HFF-Myc (cell line): ENCODE results near the gene LBX1.

Experiments
- DNase-seq: peaks from one replicate; pipeline ENCODE4 v3.0.0-alpha.2; 2011; ENCODE audit warnings: low read depth; ENCODE audit errors: extremely low read depth
- H3K4me3 ChIP-seq: replicated peaks from 2 replicates; pipeline ENCODE4 v1.5.1; 2011; ENCODE audit warnings: low read depth, mild to moderate bottlenecking, control low read depth, low read length
- TF ChIP-seq, protein P1 (sequence below): IDR thresholded peaks from 2 replicates; pipeline ENCODE4 v1.5.1; 2012; ENCODE audit warnings: mild to moderate bottlenecking, low read depth, low read length, control low read depth; ENCODE audit errors: missing control alignments

LBX1 gene

DNA sequence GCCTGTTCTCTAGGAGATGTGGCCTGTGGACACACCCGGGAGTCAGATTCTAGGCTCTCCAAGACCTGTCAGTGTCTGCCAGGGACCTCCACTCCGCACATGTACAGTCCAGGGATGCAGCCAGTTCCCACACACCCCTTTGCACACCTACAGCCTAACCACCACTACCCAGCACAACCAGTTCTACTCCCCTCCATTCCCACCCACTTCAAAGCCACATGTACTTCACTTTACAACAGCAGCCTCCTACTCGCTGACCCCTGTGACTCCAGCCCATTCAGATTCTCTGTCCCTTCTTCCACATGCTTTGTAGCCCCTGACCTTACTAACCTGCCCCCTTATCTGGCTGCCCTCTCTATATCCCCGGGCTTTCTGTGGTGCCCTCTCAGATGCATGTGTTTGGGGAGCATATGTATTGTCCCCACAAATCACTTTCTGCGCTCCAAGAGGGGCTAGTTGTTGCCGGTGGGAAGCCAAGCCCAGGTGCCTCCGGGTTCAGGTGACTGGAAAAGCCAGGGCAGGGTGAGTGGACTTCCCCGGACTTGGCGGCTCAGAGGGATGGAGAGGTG is 7.2 kb downstream of the LBX1 start:
- TF ChIP-seq, protein P1, sequence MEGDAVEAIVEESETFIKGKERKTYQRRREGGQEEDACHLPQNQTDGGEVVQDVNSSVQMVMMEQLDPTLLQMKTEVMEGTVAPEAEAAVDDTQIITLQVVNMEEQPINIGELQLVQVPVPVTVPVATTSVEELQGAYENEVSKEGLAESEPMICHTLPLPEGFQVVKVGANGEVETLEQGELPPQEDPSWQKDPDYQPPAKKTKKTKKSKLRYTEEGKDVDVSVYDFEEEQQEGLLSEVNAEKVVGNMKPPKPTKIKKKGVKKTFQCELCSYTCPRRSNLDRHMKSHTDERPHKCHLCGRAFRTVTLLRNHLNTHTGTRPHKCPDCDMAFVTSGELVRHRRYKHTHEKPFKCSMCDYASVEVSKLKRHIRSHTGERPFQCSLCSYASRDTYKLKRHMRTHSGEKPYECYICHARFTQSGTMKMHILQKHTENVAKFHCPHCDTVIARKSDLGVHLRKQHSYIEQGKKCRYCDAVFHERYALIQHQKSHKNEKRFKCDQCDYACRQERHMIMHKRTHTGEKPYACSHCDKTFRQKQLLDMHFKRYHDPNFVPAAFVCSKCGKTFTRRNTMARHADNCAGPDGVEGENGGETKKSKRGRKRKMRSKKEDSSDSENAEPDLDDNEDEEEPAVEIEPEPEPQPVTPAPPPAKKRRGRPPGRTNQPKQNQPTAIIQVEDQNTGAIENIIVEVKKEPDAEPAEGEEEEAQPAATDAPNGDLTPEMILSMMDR, result no peak
- DNase-seq, result no peak
- H3K4me3 ChIP-seq, result no peak overlapping the region

DNA sequence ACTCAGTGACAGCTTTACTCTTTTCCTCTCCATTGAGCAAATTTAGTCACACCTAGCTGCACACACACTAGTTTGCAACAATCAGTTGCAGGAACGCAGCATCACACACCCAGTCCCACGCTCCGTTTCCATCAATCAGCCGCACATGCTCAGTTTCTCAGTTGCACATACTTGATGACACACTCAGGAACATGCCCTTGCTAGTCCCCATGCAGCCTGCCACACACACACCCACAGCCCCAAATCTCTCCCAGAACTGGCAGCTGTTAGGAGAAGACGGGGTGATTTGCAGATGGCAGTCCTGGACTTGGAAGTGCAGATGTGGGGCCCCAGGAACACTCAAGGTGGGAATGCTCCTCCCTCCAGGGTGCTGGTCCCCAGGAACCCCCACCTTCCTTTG is 7.7 kb downstream of the LBX1 start:
- H3K4me3 ChIP-seq, result no peak overlapping the region
- DNase-seq, result no peak
- TF ChIP-seq, protein P1, result no peak

DNA sequence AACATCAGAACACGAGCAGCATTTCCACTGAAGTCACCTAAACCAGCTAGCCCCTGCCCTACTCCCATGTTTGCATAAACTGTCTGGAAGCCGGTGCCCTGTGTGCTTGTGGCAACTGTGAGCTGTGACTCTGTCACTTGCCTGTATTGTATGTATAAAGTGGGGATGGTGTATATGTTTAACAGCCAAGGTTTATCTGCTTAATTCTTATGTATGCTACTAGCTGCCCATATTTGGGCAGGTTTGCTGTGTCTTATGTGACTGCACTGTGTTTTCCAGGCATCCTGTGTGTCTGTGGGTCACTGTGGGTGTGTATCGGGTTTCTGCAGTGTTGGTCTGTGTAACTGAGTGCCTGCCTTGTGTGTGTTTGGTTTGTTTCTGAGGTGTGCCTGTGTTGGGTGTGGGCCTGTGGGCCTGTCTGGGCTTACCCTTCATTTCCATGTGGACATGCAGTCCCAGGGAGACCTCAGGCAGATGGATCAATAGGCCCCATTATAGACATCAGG is 9.3 kb downstream of the LBX1 start:
- TF ChIP-seq, protein P1, result no peak

DNA sequence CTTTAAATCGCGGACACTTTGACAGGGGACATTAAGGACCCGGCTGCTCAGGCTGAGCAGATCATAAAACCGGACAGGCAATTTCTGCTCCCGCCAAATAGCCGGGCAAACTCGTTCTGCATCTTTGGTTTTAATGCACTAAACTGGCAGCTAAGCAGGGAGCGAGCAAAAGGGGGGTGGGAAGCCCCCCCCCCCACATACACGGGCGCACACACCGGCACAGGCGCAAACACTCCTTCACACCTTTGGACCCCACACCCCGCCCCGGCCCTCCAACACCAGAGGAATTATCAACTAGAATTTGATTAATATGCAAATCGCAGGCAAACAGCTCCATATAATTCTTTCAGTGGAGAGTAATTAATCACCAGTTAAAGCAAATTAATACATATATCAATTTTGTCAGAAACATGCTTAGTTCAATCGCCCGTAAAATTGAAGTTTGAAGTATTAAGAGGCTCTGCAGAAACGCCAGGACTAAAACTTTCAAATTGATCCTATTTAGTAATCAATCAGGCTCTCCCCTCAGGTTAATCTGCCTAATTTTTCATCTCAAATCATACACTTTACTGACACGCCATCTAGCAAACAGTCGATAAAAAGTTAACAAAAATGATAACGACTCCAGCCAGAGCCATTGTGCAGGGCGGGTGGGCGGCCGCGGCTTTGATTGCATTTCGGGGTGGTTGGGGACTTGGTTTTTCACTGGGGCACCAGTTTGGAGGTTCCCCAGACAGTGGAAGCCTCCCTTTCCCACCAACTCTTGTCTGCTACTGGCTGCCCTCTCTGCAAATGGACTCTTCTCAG is 9.9 kb downstream of the LBX1 start:
- no peak for DNase-seq
- H3K4me3 ChIP-seq, result no peak overlapping the region
- TF ChIP-seq, protein P1, result no peak

More for the DNA sequence above, 9.3 kb downstream of the LBX1 start:
- H3K4me3 ChIP-seq, result no peak overlapping the region
- no peak for DNase-seq

DNA sequence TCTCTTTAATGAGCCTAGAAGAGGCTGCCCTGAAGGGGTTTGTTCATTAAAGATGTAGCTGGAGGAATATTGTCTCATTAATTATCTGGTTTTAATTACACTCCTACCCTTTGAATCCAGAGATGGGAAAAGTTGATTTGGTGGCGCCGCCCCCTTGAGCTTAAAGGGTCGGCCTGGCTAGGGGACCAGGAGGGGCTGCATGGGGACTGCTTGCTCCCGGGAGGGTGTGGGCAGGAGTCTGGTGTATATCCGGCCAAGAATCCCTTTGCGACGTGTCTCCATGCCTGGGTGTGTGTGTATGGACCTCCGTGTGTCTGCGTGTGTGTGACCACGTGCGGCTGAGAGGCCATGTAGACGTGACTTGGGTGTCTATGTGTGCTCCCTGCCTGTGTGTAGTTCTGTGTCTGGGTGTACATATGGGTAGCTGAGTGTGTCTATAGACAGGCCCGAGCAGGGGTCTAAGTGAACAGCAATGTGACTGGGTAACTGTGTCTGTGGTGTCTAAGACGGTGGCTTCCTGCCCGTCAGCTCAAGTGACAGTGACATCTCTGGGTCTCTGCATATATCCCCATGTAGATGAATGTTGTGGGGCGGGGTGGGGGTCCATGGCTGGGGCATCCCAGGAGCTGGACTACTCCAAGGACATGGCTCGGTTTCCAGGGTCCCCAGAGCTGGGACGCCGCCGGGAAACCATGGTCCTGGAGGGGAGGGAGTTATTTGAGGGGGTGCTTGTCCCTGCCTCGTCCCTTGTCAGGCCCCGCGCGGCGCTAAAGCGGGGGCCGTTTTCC is 10.7 kb downstream of the LBX1 start:
- DNase-seq, result no peak
- TF ChIP-seq, protein P1, result no peak
- H3K4me3 ChIP-seq, result no peak overlapping the region

DNA sequence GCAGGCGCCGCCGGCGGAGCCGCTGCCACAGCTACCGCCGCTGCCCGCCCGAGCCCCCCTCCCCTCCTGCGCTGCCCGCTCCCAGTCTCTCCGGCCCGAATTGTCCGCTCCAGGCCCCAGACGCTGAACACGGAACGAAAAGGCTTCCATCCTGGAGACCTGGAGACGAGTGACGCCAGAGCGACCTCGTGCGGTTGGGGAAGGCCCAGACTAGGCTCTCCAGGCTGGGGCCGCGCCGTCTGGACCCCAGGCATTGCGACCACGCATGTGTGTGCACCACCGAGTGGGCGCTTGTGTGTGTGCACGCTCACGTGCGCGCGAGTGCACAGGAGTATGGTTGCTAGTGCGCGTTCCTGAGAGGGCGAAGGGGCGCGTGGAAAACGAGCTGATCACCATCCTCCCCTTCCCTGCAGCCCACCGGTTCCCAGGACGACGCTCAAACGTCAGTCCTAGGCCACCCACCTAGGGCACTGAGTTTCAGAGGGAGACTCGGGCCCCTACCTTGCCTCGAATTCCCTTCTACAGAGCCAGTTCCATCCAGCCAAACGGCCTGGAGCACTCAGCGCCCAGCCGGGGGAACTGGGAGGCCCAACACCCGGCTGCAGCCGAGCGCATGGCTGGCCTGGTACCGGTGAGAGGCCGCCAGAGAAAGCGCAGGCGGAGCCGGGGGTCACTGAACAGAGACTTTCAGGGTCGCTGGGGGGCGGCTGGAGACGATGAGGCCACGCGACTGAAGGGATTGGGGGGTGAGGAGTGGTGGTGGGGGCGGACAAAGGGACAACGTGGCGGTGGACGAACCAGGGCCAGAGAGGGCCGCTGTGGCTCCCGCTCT is 11.6 kb downstream of the LBX1 start:
- DNase-seq, result no peak
- TF ChIP-seq, protein P1, result peak; percentile 39
- H3K4me3 ChIP-seq, result no peak overlapping the region
